Activated T-cell treated with anti-CD3 and anti-CD28 coated beads, Interleukin-2, amount 50 U/mL, for 4 hours (primary cell): Measurements from ENCODE around the gene TSC2. TPM values are rescaled to one million over a fixed set of nuclear protein-coding genes. Genes with fewer than 3 reads are reported as not detected.

Experiments
- ATAC-seq, 2 donors: fragments of 200-7000 bp; cut with Tn5 transposase; one replicate each; pipeline ENCODE4 v1.10.0; 2021
- DNase-seq: peaks from one replicate; pipeline ENCODE4 v3.0.0-alpha.2; 2020
- H3K27me3 Mint-ChIP-seq: one replicate; pipeline ENCODE4 v1.8.0; 2021; ENCODE audit warnings: low read depth, mixed read lengths
- H3K36me3 Mint-ChIP-seq: one replicate; pipeline ENCODE4 v1.8.0; 2022; ENCODE audit warnings: mixed read lengths; ENCODE audit not compliant: insufficient read depth
- H3K4me1 Mint-ChIP-seq: one replicate; pipeline ENCODE4 v1.8.0; 2021; ENCODE audit warnings: low read depth, mixed read lengths
- H3K4me3 Mint-ChIP-seq: one replicate; pipeline ENCODE4 v1.8.0; 2021; ENCODE audit warnings: mild to moderate bottlenecking, moderate library complexity, mixed read lengths
- H3K9me3 Mint-ChIP-seq: one replicate; pipeline ENCODE4 v1.8.0; 2021; ENCODE audit warnings: mixed read lengths
- total RNA-seq, 3 donors: library from RNA; stranded (reverse); gene quantifications; one replicate each; pipeline ENCODE4 v1.2.1, GENCODE V29; 2021

The TSC2 gene
- total RNA-seq, 3 donors from 2014 or later, result 87.6 to 98.0 (median 94.5) TPM

GRCh38 chr16:2076072-2076865 lies 28.5 kb downstream of the TSC2 start:
- no peaks in the 10 kb centered on the region for H3K27me3 Mint-ChIP-seq
- no peak for DNase-seq
- no peaks in the 10 kb centered on the region for H3K9me3 Mint-ChIP-seq
- H3K36me3 Mint-ChIP-seq, result peaks cover 11% of the 10 kb centered on the region
- no peaks in the 10 kb centered on the region for H3K4me1 Mint-ChIP-seq
- no peak for ATAC-seq
- H3K4me3 Mint-ChIP-seq, result no peak overlapping the region

- H3K9me3 Mint-ChIP-seq, result no peaks in the 10 kb centered on the region
- H3K4me1 Mint-ChIP-seq, result no peaks in the 10 kb centered on the region
- H3K27me3 Mint-ChIP-seq, result no peaks in the 10 kb centered on the region
- no peak overlapping the region for H3K4me3 Mint-ChIP-seq
- peaks cover 10% of the 10 kb centered on the region for H3K36me3 Mint-ChIP-seq
- no peak for ATAC-seq
- DNase-seq, result no peak
These were observed 29.2 kb downstream of the TSC2 start for GRCh38 chr16:2077016-2077415.

GRCh38 chr16:2077696-2078095 lies 29.9 kb downstream of the TSC2 start:
- H3K27me3 Mint-ChIP-seq, result no peaks in the 10 kb centered on the region
- H3K9me3 Mint-ChIP-seq, result no peaks in the 10 kb centered on the region
- no peaks in the 10 kb centered on the region for H3K4me1 Mint-ChIP-seq
- H3K4me3 Mint-ChIP-seq, result no peak overlapping the region
- ATAC-seq (no peak), DNase-seq (no peak)
- H3K36me3 Mint-ChIP-seq, result peaks cover 10% of the 10 kb centered on the region

GRCh38 chr16:2078096-2078495 lies 30.3 kb downstream of the TSC2 start:
- Mint-ChIP-seq H3K4me3 (no peak overlapping the region), H3K4me1 (no peaks in the 10 kb centered on the region), H3K36me3 (peaks cover 10% of the 10 kb centered on the region), H3K9me3 (no peaks in the 10 kb centered on the region), H3K27me3 (no peaks in the 10 kb centered on the region)
- ATAC-seq, result no peak
- DNase-seq, result no peak

GRCh38 chr16:2078691-2079090 lies 30.9 kb downstream of the TSC2 start:
- Mint-ChIP-seq H3K4me3 (no peak overlapping the region), H3K36me3 (peaks cover 8% of the 10 kb centered on the region), H3K9me3 (no peaks in the 10 kb centered on the region), H3K27me3 (no peaks in the 10 kb centered on the region), H3K4me1 (no peaks in the 10 kb centered on the region)
- no peak for ATAC-seq
- no peak for DNase-seq

GRCh38 chr16:2079311-2079800 lies 31.6 kb downstream of the TSC2 start:
- no peaks in the 10 kb centered on the region for H3K27me3 Mint-ChIP-seq
- DNase-seq, result no peak

GRCh38 chr16:2079991-2080390 lies 32.2 kb downstream of the TSC2 start:
- Mint-ChIP-seq H3K36me3 (peaks cover 3% of the 10 kb centered on the region), H3K27me3 (no peaks in the 10 kb centered on the region), H3K9me3 (no peaks in the 10 kb centered on the region), H3K4me1 (no peaks in the 10 kb centered on the region), H3K4me3 (no peak overlapping the region)
- DNase-seq (no peak), ATAC-seq (no peak)

More at GRCh38 chr16:2079311-2079800, 31.6 kb downstream of the TSC2 start:
- no peaks in the 10 kb centered on the region for H3K9me3 Mint-ChIP-seq
- no peaks in the 10 kb centered on the region for H3K4me1 Mint-ChIP-seq
- H3K36me3 Mint-ChIP-seq, result peaks cover 8% of the 10 kb centered on the region
- H3K4me3 Mint-ChIP-seq, result no peak overlapping the region
- ATAC-seq, result no peak

- Mint-ChIP-seq H3K27me3 (no peaks in the 10 kb centered on the region), H3K4me1 (no peaks in the 10 kb centered on the region), H3K9me3 (no peaks in the 10 kb centered on the region), H3K36me3 (peaks cover 3% of the 10 kb centered on the region), H3K4me3 (no peak overlapping the region)
- no peak for ATAC-seq
- no peak for DNase-seq
These were observed 33.7 kb downstream of the TSC2 start for GRCh38 chr16:2081201-2082084.

- ATAC-seq (no peak), DNase-seq (no peak)
- no peaks in the 10 kb centered on the region for H3K9me3 Mint-ChIP-seq
- no peaks in the 10 kb centered on the region for H3K4me1 Mint-ChIP-seq
- H3K36me3 Mint-ChIP-seq, result peaks cover 1% of the 10 kb centered on the region
- H3K4me3 Mint-ChIP-seq, result no peak overlapping the region
- no peaks in the 10 kb centered on the region for H3K27me3 Mint-ChIP-seq
These were observed 34.6 kb downstream of the TSC2 start for GRCh38 chr16:2082171-2082982.

- Mint-ChIP-seq H3K36me3 (no peaks in the 10 kb centered on the region), H3K27me3 (no peaks in the 10 kb centered on the region), H3K4me3 (no peak overlapping the region), H3K9me3 (no peaks in the 10 kb centered on the region), H3K4me1 (no peaks in the 10 kb centered on the region)
- DNase-seq (no peak), ATAC-seq (no peak)
These were observed 35.2 kb downstream of the TSC2 start for GRCh38 chr16:2082983-2083364.

GRCh38 chr16:2083409-2083808 lies 35.6 kb downstream of the TSC2 start:
- Mint-ChIP-seq H3K4me3 (no peak overlapping the region), H3K27me3 (no peaks in the 10 kb centered on the region), H3K9me3 (no peaks in the 10 kb centered on the region), H3K4me1 (no peaks in the 10 kb centered on the region), H3K36me3 (no peaks in the 10 kb centered on the region)
- no peak for DNase-seq
- ATAC-seq, result no peak

- H3K4me1 Mint-ChIP-seq, result no peaks in the 10 kb centered on the region
- H3K9me3 Mint-ChIP-seq, result no peaks in the 10 kb centered on the region
- H3K27me3 Mint-ChIP-seq, result no peaks in the 10 kb centered on the region
- no peak overlapping the region for H3K4me3 Mint-ChIP-seq
- no peak for ATAC-seq
- peaks cover 4% of the 10 kb centered on the region for H3K36me3 Mint-ChIP-seq
- DNase-seq, result no peak
These were observed 36.3 kb downstream of the TSC2 start for GRCh38 chr16:2083876-2084780.

- H3K9me3 Mint-ChIP-seq, result no peaks in the 10 kb centered on the region
- H3K36me3 Mint-ChIP-seq, result peaks cover 5% of the 10 kb centered on the region
- no peak overlapping the region for H3K4me3 Mint-ChIP-seq
- no peaks in the 10 kb centered on the region for H3K4me1 Mint-ChIP-seq
- no peaks in the 10 kb centered on the region for H3K27me3 Mint-ChIP-seq
- DNase-seq (no peak), ATAC-seq (no peak)
These were observed 37.3 kb downstream of the TSC2 start for GRCh38 chr16:2084895-2085625.
